Mucosa of descending colon (tissue), 3 donors: ENCODE results near the gene RLN2. TPM values are rescaled to one million over a fixed set of nuclear protein-coding genes. Genes with fewer than 3 reads are reported as not detected.

Experiments used
- ATAC-seq: fragments of 200-7000 bp; cut with Tn5 transposase; one replicate; pipeline ENCODE4 v1.9.1; 2020; ENCODE audit warnings: mild to moderate bottlenecking, moderate library complexity
- DNase-seq, 3 donors: peaks; one replicate each; pipeline ENCODE4 v3.0.0-alpha.2; 2020
- H3K36me3 ChIP-seq: fragments of 200-600 bp; one replicate; pipeline ENCODE4 v1.8.0; 2021; ENCODE audit warnings: low read depth, mild to moderate bottlenecking
- H3K4me1 ChIP-seq: fragments of 200-600 bp; one replicate; pipeline ENCODE4 v1.8.0; 2021; ENCODE audit warnings: low read depth, mild to moderate bottlenecking
- H3K4me3 ChIP-seq: fragments of 200-600 bp; one replicate; pipeline ENCODE4 v1.8.0; 2021; ENCODE audit warnings: mild to moderate bottlenecking
- H3K9me3 ChIP-seq: fragments of 200-600 bp; one replicate; pipeline ENCODE4 v1.8.0; 2021; ENCODE audit warnings: mild to moderate bottlenecking
- intact Hi-C, 2 donors: fragments of 100-400 bp; cut with DNase I in 1 of 2; cut with micrococcal nuclease in 1 of 2; formaldehyde crosslinking; loops; one replicate each; pipeline versions ENCODE4 v1.11.0 to v1.11.1; 2022; cut with DNase I, micrococcal nuclease
- total RNA-seq, 3 donors: library from RNA; stranded (reverse); fragmentation: NEBNext Ultra II Directional in 2 of 3; extraction: Animal tissue kit (Norgen Biotek cat#: 25700) in 2 of 3; gene quantifications; one replicate each; pipeline versions ENCODE4 v1.2.1 to v1.2.4, GENCODE V29; 2021 to 2023
- TF ChIP-seq, protein P1 (sequence below): fragments of 200-600 bp; IDR thresholded peaks from one replicate; pipeline ENCODE4 v1.8.0; 2022; ENCODE audit warnings: antibody characterized with exemption, mild to moderate bottlenecking
- donor health status: DM: no; HTN: no; CAD: no; lungs with moderate emphysema.
- donor health status: DM: no; HTN: no; CAD: no.
- donor health status: DM: no; HTN: yes; CAD: no.

Gene RLN2
- total RNA-seq, 3 donors from 2014 or later: 0.32 to 0.58 TPM; not detected in 1

GRCh38 chr9:5278486-5278885, 26.0 kb downstream of the RLN2 start:
- Histone ChIP-seq H3K4me3 (no peak overlapping the region), H3K36me3 (no peaks in the 10 kb centered on the region), H3K9me3 (no peaks in the 10 kb centered on the region), H3K4me1 (no peaks in the 10 kb centered on the region)
- TF ChIP-seq, protein P1, sequence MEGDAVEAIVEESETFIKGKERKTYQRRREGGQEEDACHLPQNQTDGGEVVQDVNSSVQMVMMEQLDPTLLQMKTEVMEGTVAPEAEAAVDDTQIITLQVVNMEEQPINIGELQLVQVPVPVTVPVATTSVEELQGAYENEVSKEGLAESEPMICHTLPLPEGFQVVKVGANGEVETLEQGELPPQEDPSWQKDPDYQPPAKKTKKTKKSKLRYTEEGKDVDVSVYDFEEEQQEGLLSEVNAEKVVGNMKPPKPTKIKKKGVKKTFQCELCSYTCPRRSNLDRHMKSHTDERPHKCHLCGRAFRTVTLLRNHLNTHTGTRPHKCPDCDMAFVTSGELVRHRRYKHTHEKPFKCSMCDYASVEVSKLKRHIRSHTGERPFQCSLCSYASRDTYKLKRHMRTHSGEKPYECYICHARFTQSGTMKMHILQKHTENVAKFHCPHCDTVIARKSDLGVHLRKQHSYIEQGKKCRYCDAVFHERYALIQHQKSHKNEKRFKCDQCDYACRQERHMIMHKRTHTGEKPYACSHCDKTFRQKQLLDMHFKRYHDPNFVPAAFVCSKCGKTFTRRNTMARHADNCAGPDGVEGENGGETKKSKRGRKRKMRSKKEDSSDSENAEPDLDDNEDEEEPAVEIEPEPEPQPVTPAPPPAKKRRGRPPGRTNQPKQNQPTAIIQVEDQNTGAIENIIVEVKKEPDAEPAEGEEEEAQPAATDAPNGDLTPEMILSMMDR: no peak
- intact Hi-C loops: no loop called here
- no peak for DNase-seq
- no peak for ATAC-seq

DNA sequence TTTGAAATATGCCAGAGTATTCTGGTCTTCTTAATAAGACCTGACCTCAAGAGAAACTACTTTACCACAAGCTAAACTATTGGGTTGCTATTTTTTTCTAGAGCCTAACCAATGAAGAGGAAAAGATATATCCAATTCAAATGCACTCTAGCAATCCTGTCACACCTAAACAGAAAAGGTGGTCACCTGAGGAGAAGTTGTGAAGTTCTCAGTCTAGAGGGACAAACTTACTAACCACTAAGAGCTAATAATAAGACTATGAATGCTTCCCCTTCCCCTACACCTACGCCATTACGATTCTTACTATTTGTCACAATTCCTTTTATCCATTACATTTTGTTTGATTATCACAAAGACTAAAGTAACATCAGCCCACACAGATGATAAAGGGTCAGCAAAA, 29.7 kb downstream of the RLN2 start:
- intact Hi-C loops: no loop called here
- no peaks in the 10 kb centered on the region for H3K4me1 ChIP-seq
- H3K4me3 ChIP-seq: no peak overlapping the region
- H3K9me3 ChIP-seq: no peaks in the 10 kb centered on the region
- TF ChIP-seq, protein P1: no peak
- DNase-seq: no peak
- ATAC-seq: no peak
- H3K36me3 ChIP-seq: no peaks in the 10 kb centered on the region

DNA sequence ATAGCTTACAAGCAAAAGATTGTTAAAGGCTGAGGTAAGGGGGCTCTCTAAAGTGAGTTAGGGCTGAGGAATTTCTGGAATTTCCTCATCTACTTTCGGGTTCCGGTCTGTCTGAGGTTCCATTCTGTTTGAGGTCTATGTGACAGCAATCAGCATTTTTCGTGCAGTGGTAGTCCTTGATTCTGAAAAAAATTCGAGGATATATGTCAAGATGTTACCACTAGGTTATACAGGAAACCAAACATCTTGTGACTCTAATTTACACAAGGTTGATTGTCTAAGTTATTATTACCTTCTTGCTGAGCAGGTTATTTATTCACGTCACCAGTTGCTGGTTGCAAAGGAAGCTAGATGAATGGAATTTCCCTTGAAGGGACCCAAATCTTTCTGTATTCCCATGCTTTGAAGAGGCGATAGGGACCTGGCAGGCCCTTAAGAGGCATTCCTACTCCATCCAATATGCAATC, 35.2 kb downstream of the RLN2 start:
- DNase-seq: no peak
- TF ChIP-seq, protein P1: no peak
- intact Hi-C loops: no loop called here
- H3K9me3 ChIP-seq: no peaks in the 10 kb centered on the region
- H3K4me3 ChIP-seq: no peak overlapping the region
- ATAC-seq: no peak
- H3K36me3 ChIP-seq: no peaks in the 10 kb centered on the region
- H3K4me1 ChIP-seq: no peaks in the 10 kb centered on the region

DNA sequence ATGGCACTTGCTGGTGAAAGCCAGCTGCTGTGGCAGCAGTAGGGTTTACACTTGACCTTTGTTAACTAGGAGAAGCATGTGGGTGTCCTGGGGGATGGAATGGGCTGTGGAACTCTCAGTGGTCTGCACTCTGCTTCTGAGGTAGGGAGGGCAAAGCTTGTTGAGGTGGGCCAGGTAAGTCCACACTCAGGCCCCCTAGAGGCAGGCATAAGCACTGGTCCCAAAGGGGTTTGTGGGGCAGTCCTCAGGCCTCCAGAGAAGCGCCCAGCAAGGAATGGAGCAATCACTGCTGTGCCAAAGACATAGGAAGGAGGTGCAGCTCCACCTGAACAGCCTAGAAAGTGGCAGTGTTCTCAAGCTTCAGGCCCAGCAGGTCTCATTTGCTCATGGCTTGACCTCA, 38.6 kb downstream of the RLN2 start:
- DNase-seq: no peak
- Histone ChIP-seq H3K4me1 (no peaks in the 10 kb centered on the region), H3K9me3 (no peaks in the 10 kb centered on the region), H3K4me3 (no peak overlapping the region), H3K36me3 (no peaks in the 10 kb centered on the region)
- no peak for ATAC-seq
- TF ChIP-seq, protein P1: no peak
- intact Hi-C loops: no loop called here

- TF ChIP-seq, protein P1: no peak
- no peaks in the 10 kb centered on the region for H3K9me3 ChIP-seq
- ATAC-seq (no peak), DNase-seq (no peak)
- H3K4me3 ChIP-seq: no peak overlapping the region
- no peaks in the 10 kb centered on the region for H3K36me3 ChIP-seq
- H3K4me1 ChIP-seq: no peaks in the 10 kb centered on the region
- intact Hi-C loops: no loop called here
Measured at GRCh38 chr9:5264219-5264595, 40.3 kb downstream of the RLN2 start.
